K562 (cell line): ENCODE measurements around the gene MTHFSD. TPM values are rescaled to one million over a fixed set of nuclear protein-coding genes. Genes with fewer than 3 reads are reported as not detected.

Experiments used
- CCNT2 ChIP-seq: IDR thresholded peaks from 2 replicates; pipeline ENCODE4 v1.6.1; 2011; ENCODE audit warnings: borderline replicate concordance, low read depth, mild to moderate bottlenecking, moderate library complexity, mixed read lengths, low read length; ENCODE audit not compliant: insufficient read length; ENCODE audit errors: extremely low read depth
- PHB2 ChIP-seq: fragments of 450-650 bp; IDR thresholded peaks from 2 replicates; pipeline ENCODE4 v1.6.1; 2017; ENCODE audit warnings: low read depth
- SP2 ChIP-seq: IDR thresholded peaks from 2 replicates; pipeline ENCODE4 v1.6.1; 2011; ENCODE audit warnings: mild to moderate bottlenecking, low read depth, low read length, moderate library complexity; ENCODE audit not compliant: poor library complexity, severe bottlenecking; ENCODE audit errors: extremely low read depth
- polyA plus RNA-seq, 8 experiments: library from polyadenylated mRNA; depleted of rRNA in 4 of 8; stranded (reverse) in 5 of 8; unstranded in 3 of 8; fragments of >200 nt; fragmentation: Nextera tagmentation in 2 of 8; fragmentation: Illumina TruSeq in 1 of 8; extraction: Ambion mirVana in 2 of 8; extraction: Trizol in 1 of 8; gene quantifications; 2 replicates each; pipeline versions ENCODE4 v1.2.1 to v1.2.3, GENCODE V29; 2011 to 2014; ENCODE audit warnings: inconsistent platforms in 1 of 8, missing spikeins in 1 of 8
- total RNA-seq, 7 experiments: library from RNA; depleted of rRNA in 6 of 7; stranded (reverse); fragments of >200 nt in 6 of 7; fragmentation: Illumina TruSeq in 2 of 7; extraction: Trizol in 2 of 7; gene quantifications; 2 replicates each; pipeline versions ENCODE4 v1.2.1 to v1.2.3, GENCODE V29; 2011 to 2021; ENCODE audit warnings: low replicate concordance in 1 of 7
- TF ChIP-seq, protein P1 (sequence below), 3 experiments: fragments of 200-800 bp in 1 of 3; sonication (Bioruptor generic) in 1 of 3; sonication (generic) in 1 of 3; formaldehyde crosslinking in 1 of 3; IDR thresholded peaks; 2 replicates each; pipeline versions ENCODE4 v1.6.1 to v1.8.0; 2016 to 2022; ENCODE audit warnings: mild to moderate bottlenecking in 2 of 3, missing compliant biosample characterization in 2 of 3, missing genetic modification characterization in 2 of 3, missing genetic modification reagents in 1 of 3
- TF ChIP-seq, protein P2 (sequence below), 2 experiments: fragments of 250-450 bp in 1 of 2; fragments of 450-650 bp in 1 of 2; sonication (Bioruptor Pico) in 1 of 2; IDR thresholded peaks; 2 replicates each; pipeline versions ENCODE4 v1.6.1 to v1.8.0; 2016 to 2021; ENCODE audit warnings: mild to moderate bottlenecking in 2 of 2, moderate library complexity in 2 of 2, missing compliant biosample characterization in 1 of 2, missing genetic modification characterization in 1 of 2
- TF ChIP-seq, protein P3 (sequence below): sonication (generic); formaldehyde crosslinking; IDR thresholded peaks from 2 replicates; pipeline ENCODE4 v1.8.0; 2022; ENCODE audit warnings: mild to moderate bottlenecking, missing genetic modification reagents
- TF ChIP-seq, protein P4 (sequence below): fragments of 200-600 bp; sonication (generic); IDR thresholded peaks from one replicate; pipeline ENCODE4 v1.6.1; 2012; ENCODE audit warnings: mild to moderate bottlenecking, low read depth, low read length, inconsistent platforms

Gene MTHFSD
- total and polyA plus RNA-seq, 9 of the 15 experiments (the other 6 are each of a cell fraction or from before 2014, with no cell fraction given), result 3.2 to 20.2 (median 12.0) TPM

DNA sequence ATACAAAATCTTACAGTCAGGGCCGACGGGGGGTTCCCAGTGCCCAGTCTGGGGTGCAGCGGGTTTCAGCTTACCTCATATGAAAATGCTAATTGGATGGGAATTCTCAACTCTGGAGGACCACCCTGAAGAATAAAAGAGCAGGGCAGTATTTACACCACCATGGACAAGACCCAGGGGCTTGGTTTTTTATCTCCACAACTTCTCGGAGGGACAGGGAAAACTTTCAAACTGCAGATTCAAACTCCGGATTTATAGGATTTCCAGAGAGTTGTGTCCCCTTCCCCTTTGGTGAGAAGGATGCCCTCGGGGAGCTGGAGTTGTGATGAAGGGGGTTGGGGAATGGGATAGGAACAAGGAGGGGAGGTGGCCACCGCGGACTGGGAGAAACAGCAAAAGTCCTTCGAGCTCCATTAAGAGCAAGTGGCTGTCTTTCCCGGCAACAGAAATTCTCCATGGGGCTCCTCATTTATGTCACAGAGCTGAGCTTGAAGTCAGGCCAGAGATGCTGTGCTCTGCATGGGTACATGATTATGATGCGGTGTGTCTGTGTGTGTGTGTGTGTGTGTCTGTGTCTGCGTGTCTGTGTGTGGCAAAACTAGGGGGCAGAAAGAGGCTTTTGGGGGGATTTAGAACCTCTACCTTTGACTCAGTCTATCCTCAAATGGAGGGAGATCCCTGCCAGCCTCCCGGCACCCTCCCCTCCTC, 39.0 kb upstream of the MTHFSD start (continued):
- TF ChIP-seq, protein P1, sequence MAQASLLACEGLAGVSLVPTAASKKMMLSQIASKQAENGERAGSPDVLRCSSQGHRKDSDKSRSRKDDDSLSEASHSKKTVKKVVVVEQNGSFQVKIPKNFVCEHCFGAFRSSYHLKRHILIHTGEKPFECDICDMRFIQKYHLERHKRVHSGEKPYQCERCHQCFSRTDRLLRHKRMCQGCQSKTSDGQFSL (CRISPR knock-in tag; IDR thresholded peaks at IDR 0.05), result no peak
- TF ChIP-seq, protein P1 (tag; IDR thresholded peaks at IDR 0.05), result no peak
- TF ChIP-seq, protein P2, sequence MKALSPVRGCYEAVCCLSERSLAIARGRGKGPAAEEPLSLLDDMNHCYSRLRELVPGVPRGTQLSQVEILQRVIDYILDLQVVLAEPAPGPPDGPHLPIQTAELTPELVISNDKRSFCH (CRISPR knock-in tag; IDR thresholded peaks at IDR 0.05), result no peak
- TF ChIP-seq, protein P2 (tag; IDR thresholded peaks at IDR 0.05), result no peak
- TF ChIP-seq, protein P3, sequence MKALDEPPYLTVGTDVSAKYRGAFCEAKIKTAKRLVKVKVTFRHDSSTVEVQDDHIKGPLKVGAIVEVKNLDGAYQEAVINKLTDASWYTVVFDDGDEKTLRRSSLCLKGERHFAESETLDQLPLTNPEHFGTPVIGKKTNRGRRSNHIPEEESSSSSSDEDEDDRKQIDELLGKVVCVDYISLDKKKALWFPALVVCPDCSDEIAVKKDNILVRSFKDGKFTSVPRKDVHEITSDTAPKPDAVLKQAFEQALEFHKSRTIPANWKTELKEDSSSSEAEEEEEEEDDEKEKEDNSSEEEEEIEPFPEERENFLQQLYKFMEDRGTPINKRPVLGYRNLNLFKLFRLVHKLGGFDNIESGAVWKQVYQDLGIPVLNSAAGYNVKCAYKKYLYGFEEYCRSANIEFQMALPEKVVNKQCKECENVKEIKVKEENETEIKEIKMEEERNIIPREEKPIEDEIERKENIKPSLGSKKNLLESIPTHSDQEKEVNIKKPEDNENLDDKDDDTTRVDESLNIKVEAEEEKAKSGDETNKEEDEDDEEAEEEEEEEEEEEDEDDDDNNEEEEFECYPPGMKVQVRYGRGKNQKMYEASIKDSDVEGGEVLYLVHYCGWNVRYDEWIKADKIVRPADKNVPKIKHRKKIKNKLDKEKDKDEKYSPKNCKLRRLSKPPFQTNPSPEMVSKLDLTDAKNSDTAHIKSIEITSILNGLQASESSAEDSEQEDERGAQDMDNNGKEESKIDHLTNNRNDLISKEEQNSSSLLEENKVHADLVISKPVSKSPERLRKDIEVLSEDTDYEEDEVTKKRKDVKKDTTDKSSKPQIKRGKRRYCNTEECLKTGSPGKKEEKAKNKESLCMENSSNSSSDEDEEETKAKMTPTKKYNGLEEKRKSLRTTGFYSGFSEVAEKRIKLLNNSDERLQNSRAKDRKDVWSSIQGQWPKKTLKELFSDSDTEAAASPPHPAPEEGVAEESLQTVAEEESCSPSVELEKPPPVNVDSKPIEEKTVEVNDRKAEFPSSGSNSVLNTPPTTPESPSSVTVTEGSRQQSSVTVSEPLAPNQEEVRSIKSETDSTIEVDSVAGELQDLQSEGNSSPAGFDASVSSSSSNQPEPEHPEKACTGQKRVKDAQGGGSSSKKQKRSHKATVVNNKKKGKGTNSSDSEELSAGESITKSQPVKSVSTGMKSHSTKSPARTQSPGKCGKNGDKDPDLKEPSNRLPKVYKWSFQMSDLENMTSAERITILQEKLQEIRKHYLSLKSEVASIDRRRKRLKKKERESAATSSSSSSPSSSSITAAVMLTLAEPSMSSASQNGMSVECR (CRISPR knock-in tag), result no peak
- TF ChIP-seq PHB2 (no peak), CCNT2 (no peak), SP2 (no peak)
- TF ChIP-seq, protein P4, sequence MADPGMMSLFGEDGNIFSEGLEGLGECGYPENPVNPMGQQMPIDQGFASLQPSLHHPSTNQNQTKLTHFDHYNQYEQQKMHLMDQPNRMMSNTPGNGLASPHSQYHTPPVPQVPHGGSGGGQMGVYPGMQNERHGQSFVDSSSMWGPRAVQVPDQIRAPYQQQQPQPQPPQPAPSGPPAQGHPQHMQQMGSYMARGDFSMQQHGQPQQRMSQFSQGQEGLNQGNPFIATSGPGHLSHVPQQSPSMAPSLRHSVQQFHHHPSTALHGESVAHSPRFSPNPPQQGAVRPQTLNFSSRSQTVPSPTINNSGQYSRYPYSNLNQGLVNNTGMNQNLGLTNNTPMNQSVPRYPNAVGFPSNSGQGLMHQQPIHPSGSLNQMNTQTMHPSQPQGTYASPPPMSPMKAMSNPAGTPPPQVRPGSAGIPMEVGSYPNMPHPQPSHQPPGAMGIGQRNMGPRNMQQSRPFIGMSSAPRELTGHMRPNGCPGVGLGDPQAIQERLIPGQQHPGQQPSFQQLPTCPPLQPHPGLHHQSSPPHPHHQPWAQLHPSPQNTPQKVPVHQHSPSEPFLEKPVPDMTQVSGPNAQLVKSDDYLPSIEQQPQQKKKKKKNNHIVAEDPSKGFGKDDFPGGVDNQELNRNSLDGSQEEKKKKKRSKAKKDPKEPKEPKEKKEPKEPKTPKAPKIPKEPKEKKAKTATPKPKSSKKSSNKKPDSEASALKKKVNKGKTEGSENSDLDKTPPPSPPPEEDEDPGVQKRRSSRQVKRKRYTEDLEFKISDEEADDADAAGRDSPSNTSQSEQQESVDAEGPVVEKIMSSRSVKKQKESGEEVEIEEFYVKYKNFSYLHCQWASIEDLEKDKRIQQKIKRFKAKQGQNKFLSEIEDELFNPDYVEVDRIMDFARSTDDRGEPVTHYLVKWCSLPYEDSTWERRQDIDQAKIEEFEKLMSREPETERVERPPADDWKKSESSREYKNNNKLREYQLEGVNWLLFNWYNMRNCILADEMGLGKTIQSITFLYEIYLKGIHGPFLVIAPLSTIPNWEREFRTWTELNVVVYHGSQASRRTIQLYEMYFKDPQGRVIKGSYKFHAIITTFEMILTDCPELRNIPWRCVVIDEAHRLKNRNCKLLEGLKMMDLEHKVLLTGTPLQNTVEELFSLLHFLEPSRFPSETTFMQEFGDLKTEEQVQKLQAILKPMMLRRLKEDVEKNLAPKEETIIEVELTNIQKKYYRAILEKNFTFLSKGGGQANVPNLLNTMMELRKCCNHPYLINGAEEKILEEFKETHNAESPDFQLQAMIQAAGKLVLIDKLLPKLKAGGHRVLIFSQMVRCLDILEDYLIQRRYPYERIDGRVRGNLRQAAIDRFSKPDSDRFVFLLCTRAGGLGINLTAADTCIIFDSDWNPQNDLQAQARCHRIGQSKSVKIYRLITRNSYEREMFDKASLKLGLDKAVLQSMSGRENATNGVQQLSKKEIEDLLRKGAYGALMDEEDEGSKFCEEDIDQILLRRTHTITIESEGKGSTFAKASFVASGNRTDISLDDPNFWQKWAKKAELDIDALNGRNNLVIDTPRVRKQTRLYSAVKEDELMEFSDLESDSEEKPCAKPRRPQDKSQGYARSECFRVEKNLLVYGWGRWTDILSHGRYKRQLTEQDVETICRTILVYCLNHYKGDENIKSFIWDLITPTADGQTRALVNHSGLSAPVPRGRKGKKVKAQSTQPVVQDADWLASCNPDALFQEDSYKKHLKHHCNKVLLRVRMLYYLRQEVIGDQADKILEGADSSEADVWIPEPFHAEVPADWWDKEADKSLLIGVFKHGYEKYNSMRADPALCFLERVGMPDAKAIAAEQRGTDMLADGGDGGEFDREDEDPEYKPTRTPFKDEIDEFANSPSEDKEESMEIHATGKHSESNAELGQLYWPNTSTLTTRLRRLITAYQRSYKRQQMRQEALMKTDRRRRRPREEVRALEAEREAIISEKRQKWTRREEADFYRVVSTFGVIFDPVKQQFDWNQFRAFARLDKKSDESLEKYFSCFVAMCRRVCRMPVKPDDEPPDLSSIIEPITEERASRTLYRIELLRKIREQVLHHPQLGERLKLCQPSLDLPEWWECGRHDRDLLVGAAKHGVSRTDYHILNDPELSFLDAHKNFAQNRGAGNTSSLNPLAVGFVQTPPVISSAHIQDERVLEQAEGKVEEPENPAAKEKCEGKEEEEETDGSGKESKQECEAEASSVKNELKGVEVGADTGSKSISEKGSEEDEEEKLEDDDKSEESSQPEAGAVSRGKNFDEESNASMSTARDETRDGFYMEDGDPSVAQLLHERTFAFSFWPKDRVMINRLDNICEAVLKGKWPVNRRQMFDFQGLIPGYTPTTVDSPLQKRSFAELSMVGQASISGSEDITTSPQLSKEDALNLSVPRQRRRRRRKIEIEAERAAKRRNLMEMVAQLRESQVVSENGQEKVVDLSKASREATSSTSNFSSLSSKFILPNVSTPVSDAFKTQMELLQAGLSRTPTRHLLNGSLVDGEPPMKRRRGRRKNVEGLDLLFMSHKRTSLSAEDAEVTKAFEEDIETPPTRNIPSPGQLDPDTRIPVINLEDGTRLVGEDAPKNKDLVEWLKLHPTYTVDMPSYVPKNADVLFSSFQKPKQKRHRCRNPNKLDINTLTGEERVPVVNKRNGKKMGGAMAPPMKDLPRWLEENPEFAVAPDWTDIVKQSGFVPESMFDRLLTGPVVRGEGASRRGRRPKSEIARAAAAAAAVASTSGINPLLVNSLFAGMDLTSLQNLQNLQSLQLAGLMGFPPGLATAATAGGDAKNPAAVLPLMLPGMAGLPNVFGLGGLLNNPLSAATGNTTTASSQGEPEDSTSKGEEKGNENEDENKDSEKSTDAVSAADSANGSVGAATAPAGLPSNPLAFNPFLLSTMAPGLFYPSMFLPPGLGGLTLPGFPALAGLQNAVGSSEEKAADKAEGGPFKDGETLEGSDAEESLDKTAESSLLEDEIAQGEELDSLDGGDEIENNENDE, result no peak
